GM12878 (cell line): ENCODE results near the gene MAMDC4. TPM values are rescaled to one million over a fixed set of nuclear protein-coding genes. Genes with fewer than 3 reads are reported as not detected.
A peak's percentile ranks its signal among the peaks of the same experiment; 100 is the strongest.

ENCODE experiments used
- CEBPB ChIP-seq, 2 experiments: fragments of 150-350 bp in 1 of 2; IDR thresholded peaks; 2 replicates each; pipeline ENCODE4 v1.6.1; 2012 to 2014; ENCODE audit warnings: low read depth in 2 of 2, low read length in 2 of 2, borderline replicate concordance in 1 of 2, inconsistent platforms in 1 of 2
- CEBPZ ChIP-seq: fragments of 150-350 bp; IDR thresholded peaks from 2 replicates; pipeline ENCODE4 v1.6.1; 2016; ENCODE audit warnings: low read depth, low read length
- CREM ChIP-seq: IDR thresholded peaks from 2 replicates; pipeline ENCODE4 v1.6.1; 2014; ENCODE audit warnings: antibody characterized with exemption, low read depth
- CUX1 ChIP-seq: IDR thresholded peaks from 2 replicates; pipeline ENCODE4 v1.6.1; 2012; ENCODE audit warnings: improper control_type of control experiment, low read depth, low read length; ENCODE audit not compliant: insufficient replicate concordance
- EGR1 ChIP-seq, 2 experiments: IDR thresholded peaks; 1 replicate in 1 of 2; 2 replicates in 1 of 2; pipeline ENCODE4 v1.6.1; 2011 to 2012; ENCODE audit warnings: low read depth in 2 of 2, low read length in 2 of 2, borderline replicate concordance in 1 of 2, mild to moderate bottlenecking in 1 of 2, moderate library complexity in 1 of 2
- KAT2A ChIP-seq: conservative IDR thresholded peaks from 2 replicates; pipeline ENCODE4 v1.6.1; 2011; ENCODE audit warnings: low read depth, low read length; ENCODE audit not compliant: control insufficient read depth
- MTA3 ChIP-seq: IDR thresholded peaks from 2 replicates; pipeline ENCODE4 v1.6.1; 2012; ENCODE audit warnings: low read length, inconsistent platforms, borderline replicate concordance
- NFYB ChIP-seq: IDR thresholded peaks from 2 replicates; pipeline ENCODE4 v1.6.1; 2011; ENCODE audit warnings: low read depth, mild to moderate bottlenecking, low read length, improper control_type of control experiment, moderate library complexity; ENCODE audit not compliant: insufficient read depth
- PBX3 ChIP-seq: IDR thresholded peaks from 2 replicates; pipeline ENCODE4 v1.6.1; 2011; ENCODE audit warnings: mild to moderate bottlenecking, low read depth, low read length, moderate library complexity; ENCODE audit not compliant: insufficient replicate concordance
- polyA plus RNA-seq, 11 experiments: library from polyadenylated mRNA; depleted of rRNA in 4 of 11; unstranded in 6 of 11; stranded (reverse) in 5 of 11; fragments of >200 nt; fragmentation: Nextera tagmentation in 4 of 11; fragmentation: Illumina TruSeq in 1 of 11; extraction: Ambion mirVana in 4 of 11; extraction: Trizol in 1 of 11; gene quantifications; 1 replicate in 1 of 11; 2 replicates in 10 of 11; pipeline versions ENCODE4 v1.2.1 to v1.2.3, GENCODE V29; 2011 to 2016; ENCODE audit warnings: inconsistent platforms in 2 of 11, missing spikeins in 2 of 11, low read depth in 1 of 11
- total RNA-seq, 4 experiments: library from RNA; depleted of rRNA in 3 of 4; stranded (reverse); fragments of >200 nt in 3 of 4; fragmentation: Illumina TruSeq in 1 of 4; extraction: Trizol in 1 of 4; gene quantifications; 2 replicates each; pipeline versions ENCODE4 v1.2.1 to v1.2.3, GENCODE V29; 2013 to 2021
- TF ChIP-seq, protein P1 (sequence below): fragments of 450-650 bp; IDR thresholded peaks from 2 replicates; pipeline ENCODE4 v1.6.1; 2017; ENCODE audit warnings: mild to moderate bottlenecking, low read depth, inconsistent platforms; ENCODE audit not compliant: poor library complexity, severe bottlenecking
- TF ChIP-seq, protein P2 (sequence below): fragments of 450-650 bp; formaldehyde crosslinking; IDR thresholded peaks from 2 replicates; pipeline ENCODE4 v1.4.0; 2020; ENCODE audit warnings: mild to moderate bottlenecking, moderate library complexity

Gene MAMDC4
- total and polyA plus RNA-seq, 10 of the 15 experiments (the other 5 are each of a cell fraction or from before 2014, with no cell fraction given): 0.22 to 5.7 (median 2.4) TPM; not detected in 1

DNA sequence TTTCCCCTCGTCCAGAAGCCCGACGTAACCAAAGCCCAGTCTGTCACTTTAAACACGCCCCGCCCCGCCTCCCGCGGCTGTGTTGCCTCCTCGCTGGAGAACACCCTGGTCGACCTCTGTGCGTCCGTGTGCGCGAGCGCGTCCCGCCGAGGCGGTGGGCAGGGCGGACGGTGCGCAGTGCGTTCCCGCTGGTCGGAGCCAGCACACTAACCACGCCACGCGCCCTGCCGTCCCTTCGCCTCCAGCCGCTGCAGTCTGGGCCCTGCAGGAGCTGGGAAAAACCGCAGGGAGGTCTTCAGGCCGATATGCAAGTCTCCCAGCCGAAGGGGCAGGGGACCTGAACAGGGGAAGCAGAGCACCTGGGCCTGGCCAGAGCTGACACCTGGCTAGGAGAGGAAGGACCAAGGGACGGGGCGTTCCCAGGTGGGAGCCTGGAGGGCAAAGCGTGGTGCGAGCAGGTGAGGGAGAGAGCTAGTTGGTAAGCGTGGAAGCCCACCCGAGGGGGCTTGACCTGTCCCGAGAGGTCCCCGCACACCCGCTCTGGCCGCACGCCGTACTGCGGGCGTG is 4.2 kb upstream of the MAMDC4 start (continued):
- TF ChIP-seq, protein P1, sequence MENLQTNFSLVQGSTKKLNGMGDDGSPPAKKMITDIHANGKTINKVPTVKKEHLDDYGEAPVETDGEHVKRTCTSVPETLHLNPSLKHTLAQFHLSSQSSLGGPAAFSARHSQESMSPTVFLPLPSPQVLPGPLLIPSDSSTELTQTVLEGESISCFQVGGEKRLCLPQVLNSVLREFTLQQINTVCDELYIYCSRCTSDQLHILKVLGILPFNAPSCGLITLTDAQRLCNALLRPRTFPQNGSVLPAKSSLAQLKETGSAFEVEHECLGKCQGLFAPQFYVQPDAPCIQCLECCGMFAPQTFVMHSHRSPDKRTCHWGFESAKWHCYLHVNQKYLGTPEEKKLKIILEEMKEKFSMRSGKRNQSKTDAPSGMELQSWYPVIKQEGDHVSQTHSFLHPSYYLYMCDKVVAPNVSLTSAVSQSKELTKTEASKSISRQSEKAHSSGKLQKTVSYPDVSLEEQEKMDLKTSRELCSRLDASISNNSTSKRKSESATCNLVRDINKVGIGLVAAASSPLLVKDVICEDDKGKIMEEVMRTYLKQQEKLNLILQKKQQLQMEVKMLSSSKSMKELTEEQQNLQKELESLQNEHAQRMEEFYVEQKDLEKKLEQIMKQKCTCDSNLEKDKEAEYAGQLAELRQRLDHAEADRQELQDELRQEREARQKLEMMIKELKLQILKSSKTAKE: no peak
- TF ChIP-seq KAT2A: no peak
- TF ChIP-seq CUX1: no peak
- TF ChIP-seq NFYB: no peak
- TF ChIP-seq PBX3: peak; percentile 37
- no peak for TF ChIP-seq MTA3
- no peak for TF ChIP-seq CEBPZ
- TF ChIP-seq CEBPB (IDR thresholded peaks at IDR 0.05; ENCODE audit: borderline replicate concordance in 1 of 2, low read depth in 2 of 2, low read length in 2 of 2): no peak
- TF ChIP-seq, protein P2, sequence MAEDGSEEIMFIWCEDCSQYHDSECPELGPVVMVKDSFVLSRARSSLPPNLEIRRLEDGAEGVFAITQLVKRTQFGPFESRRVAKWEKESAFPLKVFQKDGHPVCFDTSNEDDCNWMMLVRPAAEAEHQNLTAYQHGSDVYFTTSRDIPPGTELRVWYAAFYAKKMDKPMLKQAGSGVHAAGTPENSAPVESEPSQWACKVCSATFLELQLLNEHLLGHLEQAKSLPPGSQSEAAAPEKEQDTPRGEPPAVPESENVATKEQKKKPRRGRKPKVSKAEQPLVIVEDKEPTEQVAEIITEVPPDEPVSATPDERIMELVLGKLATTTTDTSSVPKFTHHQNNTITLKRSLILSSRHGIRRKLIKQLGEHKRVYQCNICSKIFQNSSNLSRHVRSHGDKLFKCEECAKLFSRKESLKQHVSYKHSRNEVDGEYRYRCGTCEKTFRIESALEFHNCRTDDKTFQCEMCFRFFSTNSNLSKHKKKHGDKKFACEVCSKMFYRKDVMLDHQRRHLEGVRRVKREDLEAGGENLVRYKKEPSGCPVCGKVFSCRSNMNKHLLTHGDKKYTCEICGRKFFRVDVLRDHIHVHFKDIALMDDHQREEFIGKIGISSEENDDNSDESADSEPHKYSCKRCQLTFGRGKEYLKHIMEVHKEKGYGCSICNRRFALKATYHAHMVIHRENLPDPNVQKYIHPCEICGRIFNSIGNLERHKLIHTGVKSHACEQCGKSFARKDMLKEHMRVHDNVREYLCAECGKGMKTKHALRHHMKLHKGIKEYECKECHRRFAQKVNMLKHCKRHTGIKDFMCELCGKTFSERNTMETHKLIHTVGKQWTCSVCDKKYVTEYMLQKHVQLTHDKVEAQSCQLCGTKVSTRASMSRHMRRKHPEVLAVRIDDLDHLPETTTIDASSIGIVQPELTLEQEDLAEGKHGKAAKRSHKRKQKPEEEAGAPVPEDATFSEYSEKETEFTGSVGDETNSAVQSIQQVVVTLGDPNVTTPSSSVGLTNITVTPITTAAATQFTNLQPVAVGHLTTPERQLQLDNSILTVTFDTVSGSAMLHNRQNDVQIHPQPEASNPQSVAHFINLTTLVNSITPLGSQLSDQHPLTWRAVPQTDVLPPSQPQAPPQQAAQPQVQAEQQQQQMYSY (CRISPR knock-in tag): no peak
- no peak for TF ChIP-seq EGR1 (IDR thresholded peaks at IDR 0.05; ENCODE audit: borderline replicate concordance in 1 of 2, low read depth in 2 of 2, low read length in 2 of 2)
- no peak for TF ChIP-seq CREM
